Kidney (tissue), 14 donors: ENCODE results near the gene RNF31. TPM values are rescaled to one million over a fixed set of nuclear protein-coding genes. Genes with fewer than 3 reads are reported as not detected.

Source experiments
- DNase-seq, 5 donors: peaks; one replicate each; pipeline ENCODE4 v3.0.0-alpha.2; 2013 to 2020
- FAIRE-seq: peaks from 2 replicates; lab custom pipeline; 2012; peaks lifted over from hg19 to GRCh38; lab: Jason Lieb, UNC
- H3K27ac ChIP-seq, 2 donors: one replicate each; pipeline ENCODE4 v1.7.0; 2013; ENCODE audit warnings: low read depth in 2 of 2, low read length in 2 of 2, inconsistent platforms in 1 of 2
- H3K27me3 ChIP-seq: one replicate; pipeline ENCODE4 v1.7.1; 2013; ENCODE audit warnings: low read length, inconsistent platforms; ENCODE audit not compliant: control insufficient read depth, insufficient read depth
- H3K36me3 ChIP-seq, 3 donors: one replicate each; pipeline versions ENCODE4 v1.7.0 to v1.7.1; 2013; ENCODE audit warnings: low read length in 3 of 3, control low read depth in 1 of 3, inconsistent platforms in 1 of 3; ENCODE audit not compliant: insufficient read depth in 3 of 3, control insufficient read depth in 2 of 3
- H3K4me1 ChIP-seq, 3 donors: one replicate each; pipeline versions ENCODE4 v1.7.0 to v1.7.1; 2013; ENCODE audit warnings: low read length in 3 of 3, inconsistent platforms in 1 of 3, low read depth in 1 of 3; ENCODE audit not compliant: control insufficient read depth in 2 of 3, insufficient read depth in 2 of 3
- H3K4me3 ChIP-seq, 3 donors: one replicate each; pipeline versions ENCODE4 v1.7.0 to v1.8.1; 2013; ENCODE audit warnings: low read length in 3 of 3, control low read depth in 1 of 3, inconsistent platforms in 1 of 3
- H3K9ac ChIP-seq, 3 donors: one replicate each; pipeline versions ENCODE4 v1.7.0 to v1.7.1; 2013; ENCODE audit warnings: low read length in 3 of 3, control low read depth in 1 of 3, inconsistent platforms in 1 of 3
- H3K9me3 ChIP-seq, 3 donors: one replicate each; pipeline versions ENCODE4 v1.7.0 to v1.7.1; 2013; ENCODE audit warnings: low read length in 3 of 3, control low read depth in 1 of 3, inconsistent platforms in 1 of 3; ENCODE audit not compliant: control insufficient read depth in 2 of 3, insufficient read depth in 1 of 3
- intact Hi-C: fragments of 100-400 bp; cut with DNase I; formaldehyde crosslinking; loops from one replicate; pipeline ENCODE4 v1.11.1; 2022
- polyA plus RNA-seq: library from polyadenylated mRNA; stranded (reverse); fragments of 350-450 nt; fragmentation: Illumina TruSeq; extraction: RNeasy Lipid Tissue Mini Kit (QIAGEN cat#74804); gene quantifications from one replicate; pipeline ENCODE4 v1.2.3, GENCODE V29; 2014; ENCODE audit warnings: low read depth, low replicate concordance; ENCODE audit not compliant: insufficient read depth
- total RNA-seq: library from RNA; stranded (reverse); fragmentation: NEBNext Ultra II Directional; extraction: Animal tissue kit (Norgen Biotek cat#: 25700); gene quantifications from one replicate; pipeline ENCODE4 v1.2.1, GENCODE V29; 2021
- TF ChIP-seq, protein P1 (sequence below): IDR thresholded peaks from 3 replicates; pipeline ENCODE4 v1.5.1; 2012; ENCODE audit warnings: mild to moderate bottlenecking, moderate library complexity, borderline replicate concordance; ENCODE audit not compliant: insufficient read depth; ENCODE audit errors: extremely low read depth
- donor health status: control.
- donor health status: control.
- donor health status: control.
- donor health status: control.
- donor health status: control.
- donor health status: DM: yes; HTN: yes; CAD: no.
- donor health status: Normal renal cell carcinoma (clear cell type).

Gene RNF31
- total and polyA plus RNA-seq, 2 donors from 2014 or later, result 64.0 to 69.0 TPM

DNA sequence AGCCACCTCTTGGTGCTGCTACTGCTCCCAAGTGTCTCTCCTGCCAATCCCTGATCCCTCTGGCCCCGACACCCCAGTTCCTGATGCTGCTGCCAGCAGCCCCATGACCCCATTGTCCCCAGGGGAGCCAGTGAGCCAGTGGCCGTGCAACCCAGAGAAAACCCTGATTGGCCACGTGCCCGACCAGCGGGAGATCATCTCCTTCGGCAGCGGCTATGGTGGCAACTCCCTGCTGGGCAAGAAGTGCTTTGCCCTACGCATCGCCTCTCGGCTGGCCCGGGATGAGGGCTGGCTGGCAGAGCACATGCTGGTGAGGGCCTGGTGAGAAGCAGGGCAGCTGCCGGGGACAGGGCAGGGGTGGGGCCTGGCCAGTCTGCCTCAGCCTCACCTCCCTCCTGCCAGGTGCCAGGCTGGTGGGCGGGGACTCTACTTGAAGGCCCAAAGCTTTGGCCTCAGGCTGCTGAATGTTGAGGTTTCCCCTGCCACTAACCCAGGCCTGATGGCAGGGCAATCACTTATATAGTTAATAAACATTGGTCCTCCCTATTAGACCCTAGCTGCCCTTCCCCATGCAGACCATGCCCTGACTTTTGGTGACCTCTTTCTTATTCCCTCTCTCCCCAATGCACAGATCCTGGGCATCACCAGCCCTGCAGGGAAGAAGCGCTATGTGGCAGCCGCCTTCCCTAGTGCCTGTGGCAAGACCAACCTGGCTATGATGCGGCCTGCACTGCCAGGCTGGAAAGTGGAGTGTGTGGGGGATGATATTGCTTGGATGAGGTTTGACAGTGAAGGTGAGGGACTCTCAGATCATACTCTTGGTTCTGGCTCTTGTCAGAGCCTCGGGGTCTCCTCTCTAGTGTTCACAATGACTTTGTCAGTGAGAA lies 48.1 kb upstream of the RNF31 start:
- FAIRE-seq, result no peak
- Histone ChIP-seq H3K27me3 (no peaks in the 10 kb centered on the region), H3K9me3 (no peaks in the 10 kb centered on the region), H3K27ac (no peak overlapping the region), H3K9ac (no peak overlapping the region), H3K4me1 (peaks cover 0 to 14% (median 4%) of the 10 kb centered on the region in 3 donors), H3K36me3 (peaks cover 0 to 31% (median 16%) of the 10 kb centered on the region in 3 donors), H3K4me3 (no peak overlapping the region)
- TF ChIP-seq, protein P1, sequence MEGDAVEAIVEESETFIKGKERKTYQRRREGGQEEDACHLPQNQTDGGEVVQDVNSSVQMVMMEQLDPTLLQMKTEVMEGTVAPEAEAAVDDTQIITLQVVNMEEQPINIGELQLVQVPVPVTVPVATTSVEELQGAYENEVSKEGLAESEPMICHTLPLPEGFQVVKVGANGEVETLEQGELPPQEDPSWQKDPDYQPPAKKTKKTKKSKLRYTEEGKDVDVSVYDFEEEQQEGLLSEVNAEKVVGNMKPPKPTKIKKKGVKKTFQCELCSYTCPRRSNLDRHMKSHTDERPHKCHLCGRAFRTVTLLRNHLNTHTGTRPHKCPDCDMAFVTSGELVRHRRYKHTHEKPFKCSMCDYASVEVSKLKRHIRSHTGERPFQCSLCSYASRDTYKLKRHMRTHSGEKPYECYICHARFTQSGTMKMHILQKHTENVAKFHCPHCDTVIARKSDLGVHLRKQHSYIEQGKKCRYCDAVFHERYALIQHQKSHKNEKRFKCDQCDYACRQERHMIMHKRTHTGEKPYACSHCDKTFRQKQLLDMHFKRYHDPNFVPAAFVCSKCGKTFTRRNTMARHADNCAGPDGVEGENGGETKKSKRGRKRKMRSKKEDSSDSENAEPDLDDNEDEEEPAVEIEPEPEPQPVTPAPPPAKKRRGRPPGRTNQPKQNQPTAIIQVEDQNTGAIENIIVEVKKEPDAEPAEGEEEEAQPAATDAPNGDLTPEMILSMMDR, result no peak
- intact Hi-C loops, result no loop called here
- DNase-seq, result peak in 1 of 5 donors; percentile 71

DNA sequence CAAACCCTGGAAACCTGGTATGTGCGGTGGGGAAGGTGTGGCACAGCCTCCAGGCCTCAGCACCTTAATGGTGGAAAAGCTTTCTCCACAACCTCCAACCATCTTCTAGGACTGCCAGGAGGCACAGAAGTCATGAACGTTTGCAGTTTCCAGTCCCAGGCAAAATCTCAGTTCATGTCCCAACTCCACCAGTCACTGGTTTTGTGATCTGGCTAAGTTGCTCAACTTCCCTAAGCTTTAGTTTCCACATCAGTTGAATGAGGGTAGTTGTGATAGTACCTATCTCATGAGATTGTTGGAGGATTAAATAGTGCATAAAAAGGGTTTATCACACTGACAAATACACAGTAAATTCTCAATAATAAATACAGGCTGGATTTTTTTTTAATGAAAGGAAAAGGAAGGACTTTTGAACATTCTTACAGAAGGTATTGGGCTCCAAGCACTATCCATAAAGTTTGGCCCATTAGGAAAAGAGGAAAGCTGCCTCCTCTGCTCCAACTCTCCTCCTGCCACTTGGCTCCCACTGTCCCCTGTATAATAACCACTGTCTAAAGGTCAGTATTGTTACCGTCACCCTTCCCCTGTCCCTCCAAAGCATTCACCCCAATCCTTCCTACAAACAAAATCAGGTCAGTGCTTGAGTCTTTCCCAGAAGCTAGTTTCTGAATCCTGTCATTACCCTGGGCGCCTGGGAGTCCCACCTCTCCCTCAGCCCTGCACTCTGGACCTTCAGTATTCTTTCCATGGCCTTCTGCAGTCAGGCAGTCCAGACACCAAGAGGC lies 46.9 kb upstream of the RNF31 start:
- H3K36me3 ChIP-seq, result peaks cover 0 to 31% (median 16%) of the 10 kb centered on the region in 3 donors
- intact Hi-C loops, result no loop called here
- TF ChIP-seq, protein P1, result no peak

DNA sequence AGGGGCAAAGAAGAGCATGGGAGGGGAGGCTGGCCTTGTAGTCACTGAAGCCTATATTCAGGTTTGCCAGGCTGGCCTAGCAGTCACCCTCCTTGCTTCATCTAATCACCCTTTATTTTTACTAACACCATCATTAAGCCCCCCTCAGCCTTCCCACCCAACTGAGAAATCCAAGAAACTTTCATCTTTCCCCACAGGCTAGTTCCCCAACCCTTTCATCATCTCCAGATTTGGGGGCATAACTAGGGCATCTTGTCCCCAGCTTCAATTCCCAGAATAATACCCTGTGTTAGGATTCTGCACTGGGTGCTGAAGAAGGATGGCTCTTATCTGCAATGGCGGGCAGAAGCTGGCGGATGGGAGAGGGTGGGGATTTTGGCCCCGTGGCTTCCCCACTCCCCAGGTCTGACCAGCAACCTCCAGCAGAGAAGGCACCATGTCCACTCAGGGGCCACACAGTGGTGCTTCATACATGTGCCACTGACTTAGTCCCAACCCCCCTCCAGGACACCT lies 46.3 kb upstream of the RNF31 start:
- no peaks in the 10 kb centered on the region for H3K9me3 ChIP-seq
- peaks cover 0 to 31% (median 16%) of the 10 kb centered on the region in 3 donors for H3K36me3 ChIP-seq
- no peaks in the 10 kb centered on the region for H3K27me3 ChIP-seq
- H3K9ac ChIP-seq, result peak overlapping the region in 1 of 3 donors; percentile 16
- TF ChIP-seq, protein P1, result no peak
- no peak overlapping the region for H3K27ac ChIP-seq
- no peak overlapping the region for H3K4me3 ChIP-seq
- no peak for DNase-seq
- H3K4me1 ChIP-seq, result peaks cover 0 to 6% (median 0%) of the 10 kb centered on the region in 3 donors
- FAIRE-seq, result no peak
- intact Hi-C loops, result no loop called here

More for the DNA sequence above, 46.9 kb upstream of the RNF31 start:
- peaks cover 0 to 10% (median 0%) of the 10 kb centered on the region in 3 donors for H3K4me1 ChIP-seq
- H3K27ac ChIP-seq, result no peak overlapping the region
- FAIRE-seq (no peak), DNase-seq (peak in 1 of 5 donors; percentile 7)
- no peak overlapping the region for H3K9ac ChIP-seq
- H3K27me3 ChIP-seq, result no peaks in the 10 kb centered on the region
- no peaks in the 10 kb centered on the region for H3K9me3 ChIP-seq
- H3K4me3 ChIP-seq, result no peak overlapping the region
